Peyer's patch (tissue), 4 donors: ENCODE data around the gene TTC28. TPM values are rescaled to one million over a fixed set of nuclear protein-coding genes. Genes with fewer than 3 reads are reported as not detected.

Experiments used
- DNase-seq, 3 donors: peaks; one replicate each; pipeline ENCODE4 v3.0.0-alpha.2; 2017 to 2019
- H3K27ac ChIP-seq, 4 donors: fragments of 200-600 bp; sonication (generic); one replicate each; pipeline ENCODE4 v1.5.1; 2016 to 2019
- H3K27me3 ChIP-seq, 2 donors: fragments of 200-600 bp; sonication (generic); one replicate each; pipeline ENCODE4 v1.5.1; 2019
- H3K36me3 ChIP-seq, 3 donors: fragments of 200-600 bp; sonication (generic); one replicate each; pipeline ENCODE4 v1.5.1; 2016 to 2019
- H3K4me1 ChIP-seq, 4 donors: fragments of 200-600 bp; sonication (generic); one replicate each; pipeline ENCODE4 v1.5.1; 2016 to 2019
- H3K4me3 ChIP-seq, 4 donors: fragments of 200-600 bp; sonication (generic); 1 replicate in 3 of 4; 2 replicates in 1 of 4; pipeline ENCODE4 v1.5.1; 2016 to 2019; ENCODE audit warnings: mild to moderate bottlenecking in 1 of 4
- H3K9me3 ChIP-seq, 4 donors: fragments of 200-600 bp; sonication (generic); one replicate each; pipeline ENCODE4 v1.5.1; 2016 to 2019; ENCODE audit warnings: mild to moderate bottlenecking in 1 of 4
- POLR2A ChIP-seq, 2 donors: fragments of 450-650 bp; IDR thresholded peaks; one replicate each; pipeline ENCODE4 v1.5.1; 2017; ENCODE audit warnings: antibody characterized with exemption in 2 of 2, mild to moderate bottlenecking in 2 of 2, moderate library complexity in 2 of 2
- total RNA-seq, 4 donors: library from RNA; depleted of rRNA; stranded (reverse); fragments of >200 nt; gene quantifications; one replicate each; pipeline ENCODE4 v1.1.0, GENCODE V29; 2016
- TF ChIP-seq, protein P1 (sequence below), 6 experiments: fragments of 450-650 bp in 4 of 6; fragments of 200-600 bp in 2 of 6; sonication (generic) in 1 of 6; IDR thresholded peaks; one replicate each; pipeline ENCODE4 v1.5.1; 2017 to 2019; ENCODE audit warnings: antibody characterized with exemption in 6 of 6, mild to moderate bottlenecking in 3 of 6, moderate library complexity in 1 of 6

The TTC28 gene
- total RNA-seq, 4 donors from 2014 or later, result 9.1 to 46.4 (median 35.2) TPM

DNA sequence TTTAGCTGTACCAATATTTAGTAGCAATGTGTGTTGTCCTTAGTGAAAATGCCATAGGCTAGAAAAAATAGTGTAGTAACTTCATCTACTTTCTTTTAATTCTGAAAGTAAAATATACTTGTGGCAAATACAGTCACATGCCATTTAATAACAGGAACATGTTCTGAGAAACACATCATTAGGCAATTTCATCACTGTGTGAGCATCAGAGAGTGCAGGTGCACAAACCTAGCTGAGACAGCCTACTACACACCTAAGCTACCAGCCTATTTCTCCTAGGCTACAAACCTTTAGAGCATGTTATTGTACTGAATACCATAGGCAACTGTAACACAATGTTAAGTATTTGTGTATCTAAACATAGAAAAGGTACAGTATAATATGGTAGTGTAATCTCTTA lies 633.5 kb downstream of the TTC28 start:
- TF ChIP-seq, protein P1, sequence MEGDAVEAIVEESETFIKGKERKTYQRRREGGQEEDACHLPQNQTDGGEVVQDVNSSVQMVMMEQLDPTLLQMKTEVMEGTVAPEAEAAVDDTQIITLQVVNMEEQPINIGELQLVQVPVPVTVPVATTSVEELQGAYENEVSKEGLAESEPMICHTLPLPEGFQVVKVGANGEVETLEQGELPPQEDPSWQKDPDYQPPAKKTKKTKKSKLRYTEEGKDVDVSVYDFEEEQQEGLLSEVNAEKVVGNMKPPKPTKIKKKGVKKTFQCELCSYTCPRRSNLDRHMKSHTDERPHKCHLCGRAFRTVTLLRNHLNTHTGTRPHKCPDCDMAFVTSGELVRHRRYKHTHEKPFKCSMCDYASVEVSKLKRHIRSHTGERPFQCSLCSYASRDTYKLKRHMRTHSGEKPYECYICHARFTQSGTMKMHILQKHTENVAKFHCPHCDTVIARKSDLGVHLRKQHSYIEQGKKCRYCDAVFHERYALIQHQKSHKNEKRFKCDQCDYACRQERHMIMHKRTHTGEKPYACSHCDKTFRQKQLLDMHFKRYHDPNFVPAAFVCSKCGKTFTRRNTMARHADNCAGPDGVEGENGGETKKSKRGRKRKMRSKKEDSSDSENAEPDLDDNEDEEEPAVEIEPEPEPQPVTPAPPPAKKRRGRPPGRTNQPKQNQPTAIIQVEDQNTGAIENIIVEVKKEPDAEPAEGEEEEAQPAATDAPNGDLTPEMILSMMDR (IDR thresholded peaks at IDR 0.05), result no peak
- TF ChIP-seq POLR2A (IDR thresholded peaks at IDR 0.05), result no peak
- no peak for DNase-seq
- Histone ChIP-seq H3K27ac (no peak overlapping the region), H3K27me3 (no peaks in the 10 kb centered on the region), H3K9me3 (no peaks in the 10 kb centered on the region), H3K36me3 (no peaks in the 10 kb centered on the region), H3K4me1 (no peaks in the 10 kb centered on the region), H3K4me3 (no peak overlapping the region)

DNA sequence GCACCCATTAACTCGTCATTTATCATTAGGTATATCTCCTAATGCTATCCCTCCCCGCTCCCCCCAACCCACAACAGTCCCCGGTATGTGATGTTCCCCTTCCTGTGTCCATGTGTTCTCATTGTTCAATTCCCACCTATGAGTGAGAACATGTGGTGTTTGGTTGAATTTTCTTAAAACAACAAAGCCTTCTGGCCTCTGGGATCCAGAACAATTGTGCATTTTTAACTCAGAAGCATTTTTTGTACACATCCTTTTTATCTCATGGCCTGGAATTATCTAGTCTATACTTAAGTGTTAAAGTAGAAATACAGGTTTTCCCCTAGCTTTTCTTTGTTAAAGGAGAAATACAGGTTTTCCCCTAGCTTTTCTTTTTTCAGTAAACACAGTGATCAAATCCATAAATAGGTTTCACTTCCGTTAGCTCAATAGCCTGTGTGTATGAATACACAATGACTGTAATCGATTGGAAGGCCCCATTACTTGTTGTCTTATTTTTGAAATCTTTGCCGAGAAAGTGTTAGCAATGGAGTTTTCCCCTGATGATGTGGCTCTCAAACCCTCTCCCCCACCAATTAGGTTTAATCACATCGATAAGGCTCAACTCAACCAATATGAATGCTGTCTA lies 635.0 kb downstream of the TTC28 start:
- no peaks in the 10 kb centered on the region for H3K27me3 ChIP-seq
- DNase-seq, result no peak
- no peak overlapping the region for H3K27ac ChIP-seq
- H3K4me1 ChIP-seq, result no peaks in the 10 kb centered on the region
- no peak for TF ChIP-seq POLR2A (IDR thresholded peaks at IDR 0.05)
- TF ChIP-seq, protein P1 (IDR thresholded peaks at IDR 0.05), result no peak
- H3K36me3 ChIP-seq, result no peaks in the 10 kb centered on the region
- H3K4me3 ChIP-seq, result no peak overlapping the region
- H3K9me3 ChIP-seq, result no peaks in the 10 kb centered on the region

DNA sequence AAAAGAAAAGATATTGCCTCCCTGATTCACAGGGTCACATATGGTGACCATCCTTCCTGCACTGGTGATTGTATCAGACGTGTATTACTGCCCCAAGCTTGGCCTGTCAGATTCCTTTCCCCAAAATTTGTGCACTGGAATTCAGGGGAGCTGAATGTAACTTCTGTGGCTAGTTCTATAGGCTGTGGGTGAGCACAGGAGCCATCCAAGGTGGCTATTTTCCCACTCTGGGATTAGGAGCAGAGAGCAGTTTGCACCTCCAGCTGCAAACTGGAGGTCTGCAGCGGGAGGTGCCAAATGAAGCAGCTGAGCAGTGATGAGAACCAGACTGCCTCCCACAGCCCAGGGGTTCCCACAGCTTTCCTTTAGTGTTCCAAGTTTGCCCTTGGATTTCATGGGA lies 636.4 kb downstream of the TTC28 start:
- DNase-seq, result no peak
- Histone ChIP-seq H3K27ac (no peak overlapping the region), H3K9me3 (no peaks in the 10 kb centered on the region), H3K4me3 (no peak overlapping the region), H3K36me3 (no peaks in the 10 kb centered on the region), H3K27me3 (no peaks in the 10 kb centered on the region), H3K4me1 (no peaks in the 10 kb centered on the region)
- TF ChIP-seq, protein P1 (IDR thresholded peaks at IDR 0.05), result no peak
- TF ChIP-seq POLR2A (IDR thresholded peaks at IDR 0.05), result no peak

DNA sequence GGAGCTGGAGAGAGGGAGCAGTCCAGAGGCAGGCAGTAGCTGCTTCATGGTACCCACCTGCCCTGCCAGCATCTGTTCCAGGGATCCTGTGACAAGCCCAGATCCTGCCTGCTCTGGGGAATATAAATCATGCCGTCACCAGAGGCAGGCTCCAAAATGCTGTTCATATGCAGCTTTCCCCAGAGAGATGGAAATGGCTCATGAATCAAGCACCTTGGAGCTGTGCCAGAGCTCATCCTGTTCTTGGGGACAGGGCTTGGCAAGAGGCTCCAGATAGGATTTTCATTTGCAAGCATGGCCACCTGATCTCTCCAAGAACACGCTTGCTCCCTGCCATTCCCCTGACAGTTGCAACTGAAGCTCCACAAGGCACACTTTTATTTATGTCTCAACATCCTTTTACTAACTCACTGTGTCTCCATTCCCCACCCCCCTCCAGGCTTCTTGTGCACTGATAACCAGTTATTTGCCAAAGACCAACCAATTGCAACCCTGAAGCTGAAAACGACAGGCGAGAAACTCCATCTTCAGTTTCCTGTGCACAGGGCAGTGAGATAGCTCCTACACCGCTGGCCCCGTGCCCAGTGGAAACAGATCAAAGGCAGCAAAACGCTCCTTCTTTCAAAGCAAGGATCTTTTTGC lies 644.8 kb downstream of the TTC28 start:
- TF ChIP-seq, protein P1 (IDR thresholded peaks at IDR 0.05), result no peak
- no peak for TF ChIP-seq POLR2A (IDR thresholded peaks at IDR 0.05)
- Histone ChIP-seq H3K4me1 (peaks cover 0 to 19% (median 1%) of the 10 kb centered on the region in 4 donors), H3K27ac (peak overlapping the region in 2 of 4 donors; percentile 10 to 42), H3K4me3 (no peak overlapping the region), H3K27me3 (no peaks in the 10 kb centered on the region), H3K9me3 (no peaks in the 10 kb centered on the region), H3K36me3 (peaks cover 0 to 1% (median 0%) of the 10 kb centered on the region in 3 donors)
- peak in 1 of 3 donors; percentile 50 for DNase-seq

DNA sequence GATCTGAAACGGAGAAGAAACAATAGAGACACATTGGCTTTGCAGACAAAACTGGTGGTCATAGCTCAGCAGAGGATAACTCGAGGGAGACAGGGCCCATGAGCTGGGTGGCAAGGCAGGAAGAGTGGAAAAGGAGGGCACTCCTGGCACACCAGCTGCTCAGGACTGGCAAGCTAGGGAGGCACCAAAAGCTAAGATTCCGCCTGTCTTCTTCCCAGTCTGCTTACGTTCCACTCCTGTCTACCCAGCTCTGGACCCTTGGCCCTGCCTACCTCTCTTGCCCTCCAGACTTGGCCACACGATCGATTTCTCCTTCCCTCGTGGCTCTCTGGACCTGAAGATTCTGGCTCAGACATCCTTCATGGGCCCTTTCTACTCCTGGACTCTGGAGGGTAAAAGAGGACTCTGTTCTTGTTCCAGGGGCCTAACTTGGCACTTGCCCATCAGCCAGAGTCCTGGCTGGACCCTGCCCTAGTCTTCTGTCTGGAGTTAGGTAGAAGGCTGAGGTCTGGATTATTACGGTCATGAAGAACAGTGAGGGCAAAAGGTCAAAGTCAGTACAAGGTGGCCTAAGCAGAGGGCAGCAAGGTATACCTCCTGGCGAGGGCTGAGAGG lies 645.4 kb downstream of the TTC28 start:
- H3K27ac ChIP-seq, result peak overlapping the region in 2 of 4 donors; percentile 10 to 42
- no peak overlapping the region for H3K4me3 ChIP-seq
- peaks cover 0 to 8% (median 0%) of the 10 kb centered on the region in 3 donors for H3K36me3 ChIP-seq
- peaks cover 0 to 25% (median 1%) of the 10 kb centered on the region in 4 donors for H3K4me1 ChIP-seq
- no peaks in the 10 kb centered on the region for H3K27me3 ChIP-seq
- DNase-seq, result no peak
- TF ChIP-seq, protein P1 (IDR thresholded peaks at IDR 0.05), result no peak
- TF ChIP-seq POLR2A (IDR thresholded peaks at IDR 0.05), result no peak
- no peaks in the 10 kb centered on the region for H3K9me3 ChIP-seq
